HG03159 (cell line): ENCODE measurements around the gene SLC9A2.

Source experiments
- ATAC-seq: cut with Tn5 transposase; IDR thresholded peaks from one replicate; pipeline ENCODE4 v1.9.1; 2021; ENCODE audit warnings: mild to moderate bottlenecking, moderate library complexity; ENCODE audit not compliant: unreplicated experiment

The SLC9A2 gene

GRCh38 chr2:102724016-102724490 is 104.7 kb downstream of the SLC9A2 start:
- ATAC-seq: no peak

GRCh38 chr2:102724553-102724952 is 105.2 kb downstream of the SLC9A2 start:
- no peak for ATAC-seq

- ATAC-seq: no peak
Observed at GRCh38 chr2:102726128-102727087, 107.1 kb downstream of the SLC9A2 start.

- ATAC-seq: no peak
Observed at GRCh38 chr2:102735416-102736109, 116.2 kb downstream of the SLC9A2 start.

- ATAC-seq: peak; percentile 23
Observed at GRCh38 chr2:102736110-102736409, 116.7 kb downstream of the SLC9A2 start.

- peak; percentile 92 for ATAC-seq
Observed at GRCh38 chr2:102736410-102737409, 117.4 kb downstream of the SLC9A2 start.

GRCh38 chr2:102737431-102737830 is 118.1 kb downstream of the SLC9A2 start:
- ATAC-seq: peak; percentile 45

- no peak for ATAC-seq
Observed at GRCh38 chr2:102743259-102743658, 123.9 kb downstream of the SLC9A2 start.

GRCh38 chr2:102748107-102748506 is 128.8 kb downstream of the SLC9A2 start:
- no peak for ATAC-seq

- ATAC-seq: peak; percentile 84
Observed at GRCh38 chr2:102749938-102750337, 130.6 kb downstream of the SLC9A2 start.

- ATAC-seq: peak; percentile 57
Observed at GRCh38 chr2:102753563-102754159, 134.3 kb downstream of the SLC9A2 start.

GRCh38 chr2:102754456-102755145 is 135.2 kb downstream of the SLC9A2 start:
- no peak for ATAC-seq

- ATAC-seq: no peak
Observed at GRCh38 chr2:102755284-102755683, 135.9 kb downstream of the SLC9A2 start.

GRCh38 chr2:102758439-102758838 is 139.1 kb downstream of the SLC9A2 start:
- ATAC-seq: no peak
